Keratinocyte (primary cell): ENCODE measurements around the gene GNG4. TPM values are rescaled to one million over a fixed set of nuclear protein-coding genes. Genes with fewer than 3 reads are reported as not detected.

Experiments used
- DNase-seq: peaks from one replicate; pipeline ENCODE4 v3.0.0-alpha.2; 2011; ENCODE audit warnings: low read depth, missing footprints, low spot score
- FAIRE-seq: peaks from 2 replicates; lab custom pipeline; 2011; peaks lifted over from hg19 to GRCh38; lab: Jason Lieb, UNC
- H2AFZ ChIP-seq: 2 replicates; pipeline ENCODE4 v1.6.0; 2012; ENCODE audit warnings: low read length, control low read depth, inconsistent platforms; ENCODE audit not compliant: control insufficient read depth
- H3K27ac ChIP-seq: 2 replicates; pipeline ENCODE4 v1.5.1; 2011; ENCODE audit warnings: low read length; ENCODE audit not compliant: control insufficient read depth, insufficient read depth
- H3K27me3 ChIP-seq: 3 replicates; pipeline ENCODE4 v1.6.0; 2011; ENCODE audit warnings: low read length; ENCODE audit not compliant: control insufficient read depth, insufficient read depth; ENCODE audit errors: extremely low read depth
- H3K36me3 ChIP-seq, 2 experiments: 2 replicates in 1 of 2; 3 replicates in 1 of 2; pipeline ENCODE4 v1.5.1; 2011; ENCODE audit warnings: low read length in 2 of 2, mild to moderate bottlenecking in 1 of 2; ENCODE audit not compliant: control insufficient read depth in 2 of 2, insufficient read depth in 2 of 2; ENCODE audit errors: extremely low read depth in 1 of 2
- H3K4me1 ChIP-seq: 3 replicates; pipeline ENCODE4 v1.5.1; 2011; ENCODE audit warnings: low read length; ENCODE audit not compliant: control insufficient read depth, insufficient read depth; ENCODE audit errors: extremely low read depth
- H3K4me2 ChIP-seq: 3 replicates; pipeline ENCODE4 v1.6.0; 2011; ENCODE audit warnings: low read depth, low read length; ENCODE audit not compliant: control insufficient read depth, insufficient read depth; ENCODE audit errors: extremely low read depth
- H3K4me3 ChIP-seq, 3 experiments: fragments of 200-600 bp in 1 of 3; sonication (generic) in 1 of 3; 2 replicates in 2 of 3; 3 replicates in 1 of 3; pipeline ENCODE4 v1.5.1; 2011 to 2016; ENCODE audit warnings: low read length in 3 of 3, mild to moderate bottlenecking in 3 of 3, control low read depth in 2 of 3, inconsistent platforms in 1 of 3, low read depth in 1 of 3, mixed read lengths in 1 of 3, mixed run types in 1 of 3, moderate library complexity in 1 of 3; ENCODE audit not compliant: control insufficient read depth in 2 of 3, insufficient read depth in 2 of 3; ENCODE audit errors: extremely low read depth in 1 of 3
- H3K79me2 ChIP-seq: 2 replicates; pipeline ENCODE4 v1.6.0; 2012; ENCODE audit warnings: low read length; ENCODE audit not compliant: control insufficient read depth, insufficient read depth
- H3K9ac ChIP-seq: 3 replicates; pipeline ENCODE4 v1.6.0; 2011; ENCODE audit warnings: low read length; ENCODE audit not compliant: control insufficient read depth, insufficient read depth; ENCODE audit errors: extremely low read depth
- H3K9me1 ChIP-seq: 3 replicates; pipeline ENCODE4 v1.6.0; 2011; ENCODE audit warnings: low read length; ENCODE audit not compliant: control insufficient read depth, insufficient read depth; ENCODE audit errors: extremely low read depth
- H3K9me3 ChIP-seq: 2 replicates; pipeline ENCODE4 v1.5.1; 2012; ENCODE audit warnings: low read depth, low read length; ENCODE audit not compliant: control insufficient read depth
- H4K20me1 ChIP-seq: 3 replicates; pipeline ENCODE4 v1.6.0; 2011; ENCODE audit warnings: low read length; ENCODE audit not compliant: control insufficient read depth, insufficient read depth; ENCODE audit errors: extremely low read depth
- CTCF ChIP-seq, 3 experiments: IDR thresholded peaks in 1 of 3; conservative IDR thresholded peaks in 1 of 3; optimal IDR thresholded peaks in 1 of 3; 2 replicates in 2 of 3; 3 replicates in 1 of 3; pipeline versions ENCODE3 to v1.5.1; 2011; ENCODE audit warnings: low read length in 3 of 3, mild to moderate bottlenecking in 3 of 3, moderate library complexity in 2 of 3, control low read depth in 1 of 3, inconsistent platforms in 1 of 3; ENCODE audit not compliant: insufficient read depth in 2 of 3; ENCODE audit errors: extremely low read depth in 1 of 3
- EZH2 ChIP-seq: IDR thresholded peaks from one replicate; pipeline ENCODE4 v1.6.1; 2012; ENCODE audit warnings: inconsistent platforms, mild to moderate bottlenecking, low read length, moderate library complexity
- dilution Hi-C: fragments of 300-500 bp; cut with MboI; formaldehyde crosslinking; loops from one replicate; pipeline ENCODE4 v1.7.0; 2020; ENCODE audit warnings: low sequenced_read_pairs; ENCODE audit not compliant: extremely low pct_ligation_motif_present
- polyA plus RNA-seq, 5 experiments: library from polyadenylated mRNA; depleted of rRNA in 3 of 5; stranded (reverse) in 3 of 5; stranded (forward) in 1 of 5; unstranded in 1 of 5; fragments of >200 nt; gene quantifications; 1 replicate in 1 of 5; 2 replicates in 3 of 5; 3 replicates in 1 of 5; pipeline versions ENCODE4 v1.2.1 to v1.2.3, GENCODE V29; 2011 to 2012; ENCODE audit warnings: missing spikeins in 2 of 5, low read depth in 1 of 5, low replicate concordance in 1 of 5

Gene GNG4
- polyA plus RNA-seq, 1 donor (not counting 4 experiments of a cell fraction or from before 2014, with no cell fraction given): 0.07 TPM

GRCh38 chr1:235510823-235511222, 138.8 kb downstream of the GNG4 start:
- dilution Hi-C loops: no loop called here
- no peaks in the 10 kb centered on the region for H3K9me3 ChIP-seq
- TF ChIP-seq CTCF (optimal IDR thresholded peaks at IDR 0.05 in 1 of 3, IDR thresholded peaks at IDR 0.05 in 1 of 3, conservative IDR thresholded peaks at IDR 0.05 in 1 of 3; ENCODE audit: extremely low read depth in 1 of 3, insufficient read depth in 2 of 3, low read length in 3 of 3): no peak
- TF ChIP-seq EZH2: no peak

GRCh38 chr1:235507623-235508022, 142.0 kb downstream of the GNG4 start:
- TF ChIP-seq CTCF (optimal IDR thresholded peaks at IDR 0.05 in 1 of 3, IDR thresholded peaks at IDR 0.05 in 1 of 3, conservative IDR thresholded peaks at IDR 0.05 in 1 of 3; ENCODE audit: extremely low read depth in 1 of 3, insufficient read depth in 2 of 3, low read length in 3 of 3) (no peak), EZH2 (no peak)
- Histone ChIP-seq H3K4me3 (no peak overlapping the region), H3K9me1 (no peaks in the 10 kb centered on the region), H4K20me1 (no peaks in the 10 kb centered on the region), H2AFZ (no peak overlapping the region), H3K4me2 (no peak overlapping the region), H3K4me1 (peaks cover 10% of the 10 kb centered on the region), H3K9me3 (no peaks in the 10 kb centered on the region), H3K9ac (no peak overlapping the region), H3K79me2 (peaks cover 17% of the 10 kb centered on the region), H3K27ac (no peak overlapping the region), H3K36me3 (no peaks in the 10 kb centered on the region), H3K27me3 (no peaks in the 10 kb centered on the region)
- FAIRE-seq: no peak
- dilution Hi-C loops: no loop called here
- no peak for DNase-seq

More at GRCh38 chr1:235510823-235511222, 138.8 kb downstream of the GNG4 start:
- no peaks in the 10 kb centered on the region for H3K9me1 ChIP-seq
- no peak overlapping the region for H3K9ac ChIP-seq
- no peak for FAIRE-seq
- no peaks in the 10 kb centered on the region for H3K27me3 ChIP-seq
- no peak for DNase-seq
- peaks cover 2% of the 10 kb centered on the region for H3K79me2 ChIP-seq
- H3K36me3 ChIP-seq: no peaks in the 10 kb centered on the region
- no peak overlapping the region for H3K4me3 ChIP-seq
- H2AFZ ChIP-seq: no peak overlapping the region
- peaks cover 5% of the 10 kb centered on the region for H3K4me1 ChIP-seq
- H4K20me1 ChIP-seq: no peaks in the 10 kb centered on the region
- no peak overlapping the region for H3K27ac ChIP-seq
- no peak overlapping the region for H3K4me2 ChIP-seq
